GM19193 (cell line): ENCODE measurements around the gene TSPAN14.

ENCODE experiments used
- POLR2A ChIP-seq: IDR thresholded peaks from 4 replicates; pipeline ENCODE4 v1.6.1; 2011; ENCODE audit not compliant: insufficient read depth, insufficient read length; ENCODE audit errors: extremely low read depth

Gene TSPAN14

GRCh38 chr10:80497187-80498077, 43.3 kb downstream of the TSPAN14 start:
- no peak for TF ChIP-seq POLR2A

- no peak for TF ChIP-seq POLR2A
These were observed 44.1 kb downstream of the TSPAN14 start for GRCh38 chr10:80498078-80498832.

GRCh38 chr10:80498833-80499741, 45.0 kb downstream of the TSPAN14 start:
- TF ChIP-seq POLR2A, result no peak

GRCh38 chr10:80500572-80501380, 46.7 kb downstream of the TSPAN14 start:
- no peak for TF ChIP-seq POLR2A

GRCh38 chr10:80501381-80501912, 47.3 kb downstream of the TSPAN14 start:
- TF ChIP-seq POLR2A, result no peak

GRCh38 chr10:80501913-80502521, 47.9 kb downstream of the TSPAN14 start:
- no peak for TF ChIP-seq POLR2A

- no peak for TF ChIP-seq POLR2A
These were observed 48.8 kb downstream of the TSPAN14 start for GRCh38 chr10:80502621-80503583.

GRCh38 chr10:80503584-80504157, 49.6 kb downstream of the TSPAN14 start:
- TF ChIP-seq POLR2A, result no peak

- no peak for TF ChIP-seq POLR2A
These were observed 50.2 kb downstream of the TSPAN14 start for GRCh38 chr10:80504158-80504811.

- TF ChIP-seq POLR2A, result no peak
These were observed 50.9 kb downstream of the TSPAN14 start for GRCh38 chr10:80504897-80505465.

- TF ChIP-seq POLR2A, result no peak
These were observed 52.1 kb downstream of the TSPAN14 start for GRCh38 chr10:80506189-80506575.
